Activated T-cell treated with anti-CD3 and anti-CD28 coated beads, Interleukin-2, amount 50 U/mL, for 24 hours (primary cell): ENCODE measurements around the gene PET100.
A peak's percentile ranks its signal among the peaks of the same experiment; 100 is the strongest.

Source experiments
- DNase-seq: peaks from one replicate; pipeline ENCODE4 v3.0.0-alpha.2; 2020
- H3K27ac Mint-ChIP-seq: 2 replicates; pipeline ENCODE4 v1.8.0; 2020; ENCODE audit warnings: mild to moderate bottlenecking, mixed read lengths
- H3K27me3 Mint-ChIP-seq: 2 replicates; pipeline ENCODE4 v1.8.0; 2020; ENCODE audit warnings: mixed read lengths
- H3K36me3 Mint-ChIP-seq: 2 replicates; pipeline ENCODE4 v1.8.0; 2020; ENCODE audit warnings: low read depth, mixed read lengths
- H3K4me1 Mint-ChIP-seq: 2 replicates; pipeline ENCODE4 v1.8.0; 2020; ENCODE audit warnings: low read depth, mixed read lengths
- H3K4me3 Mint-ChIP-seq: 2 replicates; pipeline ENCODE4 v1.8.0; 2020; ENCODE audit warnings: mild to moderate bottlenecking, moderate library complexity, mixed read lengths
- H3K9me3 Mint-ChIP-seq: 2 replicates; pipeline ENCODE4 v1.8.0; 2020; ENCODE audit warnings: mixed read lengths

PET100 gene

DNA sequence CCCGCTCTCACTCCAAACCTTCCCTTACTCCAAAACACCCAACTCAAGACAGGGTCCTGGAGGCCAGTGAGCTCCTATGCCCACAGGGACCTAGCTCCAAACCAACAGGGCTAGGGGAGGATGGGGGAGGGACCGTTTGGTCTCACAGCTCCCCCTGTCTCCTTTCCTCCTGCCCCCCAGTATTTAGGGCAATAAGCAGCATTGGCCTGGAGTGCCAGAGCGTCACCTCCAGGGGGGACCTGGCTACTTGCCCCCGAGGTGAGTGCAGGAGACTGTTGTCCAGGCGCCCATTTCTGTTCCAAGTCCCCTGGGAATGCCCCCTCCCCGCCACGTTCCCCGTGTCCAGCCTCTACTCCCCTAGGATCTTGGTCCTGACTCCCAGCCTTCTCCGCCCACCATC is 40.0 kb downstream of the PET100 start:
- H3K27ac Mint-ChIP-seq = no peak overlapping the region
- H3K36me3 Mint-ChIP-seq = no peaks in the 10 kb centered on the region
- peaks cover 21% of the 10 kb centered on the region for H3K4me1 Mint-ChIP-seq
- peaks cover 62% of the 10 kb centered on the region for H3K27me3 Mint-ChIP-seq
- DNase-seq = no peak
- no peak overlapping the region for H3K4me3 Mint-ChIP-seq
- H3K9me3 Mint-ChIP-seq = no peaks in the 10 kb centered on the region

DNA sequence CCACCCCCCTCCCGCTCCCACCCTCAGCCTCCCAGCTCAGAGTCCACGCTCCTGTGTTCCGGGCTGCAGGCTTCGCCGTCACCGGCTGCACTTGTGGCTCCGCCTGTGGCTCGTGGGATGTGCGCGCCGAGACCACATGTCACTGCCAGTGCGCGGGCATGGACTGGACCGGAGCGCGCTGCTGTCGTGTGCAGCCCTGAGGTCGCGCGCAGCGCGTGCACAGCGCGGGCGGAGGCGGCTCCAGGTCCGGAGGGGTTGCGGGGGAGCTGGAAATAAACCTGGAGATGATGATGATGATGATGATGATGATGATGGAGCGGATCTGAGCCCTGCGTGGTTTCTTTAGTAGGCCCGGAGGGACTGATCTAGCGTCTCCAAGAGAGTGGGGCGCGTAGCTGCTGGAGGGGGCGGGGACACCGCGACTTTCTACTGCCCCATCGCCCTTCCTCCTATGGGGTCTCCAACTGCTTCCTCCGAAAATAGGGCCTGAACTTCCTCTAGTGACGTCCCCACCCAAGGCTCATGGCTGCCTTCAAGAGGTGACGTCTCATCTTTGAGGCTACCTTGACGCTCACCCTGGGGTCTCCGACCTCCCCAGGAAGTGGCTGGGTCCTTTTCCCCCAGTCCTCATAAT is 40.7 kb downstream of the PET100 start:
- peak; percentile 52 for DNase-seq
- no peaks in the 10 kb centered on the region for H3K36me3 Mint-ChIP-seq
- H3K4me1 Mint-ChIP-seq = peaks cover 21% of the 10 kb centered on the region
- peaks cover 62% of the 10 kb centered on the region for H3K27me3 Mint-ChIP-seq
- peak overlapping the region; percentile 54 for H3K4me3 Mint-ChIP-seq
- no peak overlapping the region for H3K27ac Mint-ChIP-seq
- no peaks in the 10 kb centered on the region for H3K9me3 Mint-ChIP-seq

DNA sequence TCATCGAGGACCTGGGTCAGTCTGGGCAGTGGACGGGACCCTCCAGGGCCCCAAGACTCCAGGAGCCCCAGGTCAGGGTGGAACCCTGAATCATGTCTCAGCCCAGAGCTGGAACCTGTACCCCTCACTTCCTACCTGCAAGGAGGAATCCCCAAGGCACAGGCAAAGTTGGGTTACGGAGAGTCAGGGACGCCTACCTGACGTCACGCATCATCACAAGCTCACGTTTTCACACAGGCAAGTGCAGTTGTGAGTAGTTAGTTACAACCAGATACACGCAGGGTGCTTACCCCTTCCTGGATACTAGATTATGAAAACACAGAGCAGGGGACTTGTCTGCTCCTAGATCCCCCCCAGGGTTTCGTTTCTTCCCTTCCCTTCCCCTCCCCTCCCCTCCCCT is 41.2 kb downstream of the PET100 start:
- Mint-ChIP-seq H3K4me3 (peak overlapping the region; percentile 54), H3K4me1 (peaks cover 23% of the 10 kb centered on the region), H3K36me3 (no peaks in the 10 kb centered on the region), H3K9me3 (no peaks in the 10 kb centered on the region), H3K27me3 (peaks cover 64% of the 10 kb centered on the region), H3K27ac (no peak overlapping the region)
- DNase-seq = no peak

DNA sequence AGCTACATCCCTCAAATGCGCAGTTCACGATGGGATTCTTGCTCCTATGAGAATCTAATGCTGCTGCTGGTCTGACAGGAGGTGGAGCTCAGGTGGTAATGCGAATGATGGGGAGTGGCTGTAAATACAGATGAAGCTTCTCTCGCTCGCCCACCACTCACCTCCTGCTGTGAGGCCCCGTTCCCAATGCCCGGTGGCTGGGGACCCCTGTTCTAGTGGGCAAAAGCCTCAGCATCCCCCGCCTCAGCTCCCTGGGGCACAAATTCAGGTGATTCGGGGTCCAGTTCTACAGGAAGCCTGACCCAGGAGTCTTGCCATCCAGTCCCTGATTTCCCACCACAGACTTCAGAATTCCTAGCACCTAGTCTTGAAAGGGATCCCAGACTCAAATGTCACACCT is 42.9 kb downstream of the PET100 start:
- Mint-ChIP-seq H3K4me3 (no peak overlapping the region), H3K36me3 (no peaks in the 10 kb centered on the region), H3K27ac (no peak overlapping the region), H3K27me3 (peaks cover 75% of the 10 kb centered on the region), H3K9me3 (no peaks in the 10 kb centered on the region), H3K4me1 (peaks cover 38% of the 10 kb centered on the region)
- DNase-seq = no peak

DNA sequence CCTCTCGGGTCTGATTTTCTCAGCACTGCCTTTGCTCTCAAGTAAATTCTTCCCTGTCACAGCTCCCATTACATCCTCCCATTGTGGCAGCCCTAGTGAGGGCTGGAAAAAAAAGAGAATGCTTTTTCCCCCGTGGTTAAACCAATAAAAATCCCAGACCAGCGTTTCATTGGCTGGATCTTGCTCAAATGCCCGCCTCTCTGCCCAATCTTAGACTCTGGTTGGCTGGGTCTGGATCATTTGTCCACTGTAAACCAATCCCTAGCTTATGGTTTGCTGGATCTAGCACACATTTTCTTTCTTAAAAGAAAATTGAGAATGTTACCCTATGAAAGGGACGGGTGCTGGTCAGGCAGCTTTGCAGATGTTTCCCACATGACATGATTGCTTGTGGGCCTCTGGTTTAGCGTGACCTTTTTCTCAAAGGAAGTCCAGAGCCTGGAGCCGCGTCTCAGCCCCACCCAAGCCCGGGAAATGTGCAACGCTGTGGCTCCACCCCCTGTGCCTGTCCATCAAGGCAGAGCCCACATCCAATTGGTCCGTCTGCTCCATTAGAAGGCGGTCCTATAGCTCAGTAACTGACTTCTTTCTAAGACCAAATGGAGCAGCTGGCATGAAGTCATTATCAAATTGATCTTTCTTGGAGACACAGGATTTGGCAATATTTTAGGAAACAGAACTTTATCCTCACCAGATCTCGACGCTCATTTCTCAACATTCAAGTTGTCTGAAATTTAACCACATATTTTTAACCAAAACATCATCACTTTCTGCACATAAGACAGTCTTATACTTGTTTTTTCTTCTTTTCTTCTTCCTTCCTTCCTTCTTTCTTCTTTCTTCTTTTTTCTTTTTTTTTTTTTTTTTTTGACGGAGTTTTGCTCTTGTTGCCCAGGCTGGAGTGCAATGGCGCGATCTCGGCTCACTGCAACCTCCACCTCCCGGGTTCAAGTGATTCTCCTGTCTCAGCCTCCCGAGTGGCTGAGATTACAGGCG is 44.7 kb downstream of the PET100 start:
- Mint-ChIP-seq H3K4me3 (no peak overlapping the region), H3K9me3 (no peaks in the 10 kb centered on the region), H3K27me3 (peaks cover 76% of the 10 kb centered on the region), H3K4me1 (peaks cover 50% of the 10 kb centered on the region), H3K36me3 (no peaks in the 10 kb centered on the region), H3K27ac (no peak overlapping the region)
- DNase-seq = peak; percentile 60

DNA sequence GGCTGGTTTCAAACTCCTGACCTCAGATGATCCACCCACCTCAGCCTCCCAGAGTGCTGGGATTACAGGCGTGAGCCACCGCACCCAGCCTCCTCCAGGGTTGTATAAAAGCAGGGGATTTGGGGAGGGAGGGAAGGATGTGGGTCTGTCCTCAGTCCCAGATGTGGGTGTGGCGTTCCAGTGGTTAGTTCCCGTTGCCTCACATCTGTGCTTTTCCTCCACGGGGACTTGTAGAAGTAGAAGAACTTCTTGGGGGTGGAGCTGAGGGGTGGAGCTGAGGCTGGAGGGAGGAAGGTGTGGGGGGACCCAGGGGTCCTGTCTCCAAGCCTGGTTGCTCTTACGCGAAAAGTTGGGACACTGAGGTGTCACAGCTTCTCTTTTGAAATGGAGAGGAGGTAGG is 46.8 kb downstream of the PET100 start:
- Mint-ChIP-seq H3K4me1 (peaks cover 51% of the 10 kb centered on the region), H3K27ac (no peak overlapping the region), H3K9me3 (no peaks in the 10 kb centered on the region), H3K4me3 (no peak overlapping the region), H3K36me3 (peaks cover 3% of the 10 kb centered on the region), H3K27me3 (peaks cover 60% of the 10 kb centered on the region)
- DNase-seq = no peak

DNA sequence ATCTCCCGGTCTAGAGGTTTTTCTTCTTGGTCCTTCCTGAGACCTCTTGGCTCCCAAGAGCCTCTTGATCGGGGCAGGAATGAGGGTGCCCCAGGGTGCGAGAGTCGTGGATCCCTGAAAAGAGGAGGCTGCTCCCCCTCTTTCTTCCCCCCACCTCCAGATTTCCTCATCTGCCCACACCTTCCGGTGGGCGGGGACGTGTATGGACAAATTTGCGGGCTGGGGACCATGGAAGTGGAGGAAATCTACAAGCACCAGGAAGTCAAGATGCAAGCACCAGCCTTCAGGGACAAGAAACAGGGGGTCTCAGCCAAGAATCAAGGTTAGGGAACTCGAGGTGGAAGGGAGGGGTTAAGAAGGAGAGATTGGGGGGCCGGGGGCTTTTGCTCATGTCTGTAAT is 47.3 kb downstream of the PET100 start, which contains the start of gene MCEMP1:
Gene MCEMP1, plus strand, starts transcription at position 237 of the 400 bp plus-strand sequence. Its CDS starts 31 bp downstream, at position 268.
- Mint-ChIP-seq H3K4me1 (peaks cover 55% of the 10 kb centered on the region), H3K4me3 (no peak within 1 kb of the TSS), H3K36me3 (peaks cover 7% of the 10 kb centered on the region), H3K27ac (no peak within 1 kb of the TSS), H3K9me3 (no peaks in the 10 kb centered on the region), H3K27me3 (peaks cover 55% of the 10 kb centered on the region)
- DNase-seq = no peak

DNA sequence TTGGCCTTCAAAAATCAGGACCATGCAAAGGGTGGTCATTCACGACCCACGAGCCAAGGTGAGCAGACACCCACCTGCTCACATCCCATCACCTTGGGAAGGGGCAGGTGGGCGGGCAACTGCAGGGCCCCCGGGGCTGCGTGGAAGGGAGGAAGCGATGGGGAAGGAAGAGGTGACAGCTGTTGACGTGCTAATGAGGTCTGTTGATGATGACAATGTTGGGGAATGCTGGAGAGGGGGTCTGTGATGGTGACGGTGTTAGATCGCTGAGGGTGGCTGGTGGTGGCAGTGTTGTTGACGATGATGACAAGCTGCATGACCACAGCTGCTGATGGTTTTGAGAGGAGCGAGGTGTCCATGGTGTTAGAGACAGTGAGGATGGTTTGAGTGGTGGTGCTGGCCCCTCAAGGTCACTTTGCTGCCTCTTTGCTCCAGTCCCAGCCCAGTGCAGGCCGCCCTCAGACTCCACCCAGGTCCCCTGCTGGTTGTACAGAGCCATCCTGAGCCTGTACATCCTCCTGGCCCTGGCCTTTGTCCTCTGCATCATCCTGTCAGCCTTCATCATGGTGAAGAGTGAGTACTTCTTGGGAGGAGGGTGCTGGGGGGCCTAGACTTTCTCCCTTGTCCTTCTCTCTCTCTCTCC is 48.2 kb downstream of the PET100 start:
- H3K27ac Mint-ChIP-seq = no peak overlapping the region
- H3K36me3 Mint-ChIP-seq = peaks cover 13% of the 10 kb centered on the region
- H3K27me3 Mint-ChIP-seq = peaks cover 49% of the 10 kb centered on the region
- no peak overlapping the region for H3K4me3 Mint-ChIP-seq
- H3K9me3 Mint-ChIP-seq = no peaks in the 10 kb centered on the region
- no peak for DNase-seq
- H3K4me1 Mint-ChIP-seq = peaks cover 64% of the 10 kb centered on the region

DNA sequence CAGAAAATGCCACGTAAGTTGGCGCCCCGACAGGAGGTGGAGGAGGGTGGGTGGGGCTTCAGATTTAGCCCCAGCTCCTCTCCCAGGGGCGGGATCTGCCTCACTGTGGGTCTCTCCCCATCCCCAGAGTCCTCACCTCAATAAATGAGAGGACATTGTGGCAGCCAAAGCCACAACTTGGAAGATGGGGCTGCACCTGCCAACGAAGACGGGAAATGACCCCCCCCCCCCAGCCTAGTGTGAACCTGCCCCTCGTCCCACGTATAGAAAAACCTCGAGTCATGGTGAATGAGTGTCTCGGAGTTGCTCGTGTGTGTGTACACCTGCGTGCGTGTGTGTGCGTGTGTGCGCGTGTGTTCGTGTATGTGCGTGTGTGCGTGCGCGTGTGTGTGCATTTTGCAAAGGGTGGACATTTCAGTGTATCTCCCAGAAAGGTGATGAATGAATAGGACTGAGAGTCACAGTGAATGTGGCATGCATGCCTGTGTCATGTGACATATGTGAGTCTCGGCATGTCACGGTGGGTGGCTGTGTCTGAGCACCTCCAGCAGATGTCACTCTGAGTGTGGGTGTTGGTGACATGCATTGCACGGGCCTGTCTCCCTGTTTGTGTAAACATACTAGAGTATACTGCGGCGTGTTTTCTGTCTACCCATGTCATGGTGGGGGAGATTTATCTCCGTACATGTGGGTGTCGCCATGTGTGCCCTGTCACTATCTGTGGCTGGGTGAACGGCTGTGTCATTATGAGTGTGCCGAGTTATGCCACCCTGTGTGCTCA is 49.6 kb downstream of the PET100 start:
- peak overlapping the region; percentile 89 for H3K4me3 Mint-ChIP-seq
- peaks cover 64% of the 10 kb centered on the region for H3K4me1 Mint-ChIP-seq

DNA sequence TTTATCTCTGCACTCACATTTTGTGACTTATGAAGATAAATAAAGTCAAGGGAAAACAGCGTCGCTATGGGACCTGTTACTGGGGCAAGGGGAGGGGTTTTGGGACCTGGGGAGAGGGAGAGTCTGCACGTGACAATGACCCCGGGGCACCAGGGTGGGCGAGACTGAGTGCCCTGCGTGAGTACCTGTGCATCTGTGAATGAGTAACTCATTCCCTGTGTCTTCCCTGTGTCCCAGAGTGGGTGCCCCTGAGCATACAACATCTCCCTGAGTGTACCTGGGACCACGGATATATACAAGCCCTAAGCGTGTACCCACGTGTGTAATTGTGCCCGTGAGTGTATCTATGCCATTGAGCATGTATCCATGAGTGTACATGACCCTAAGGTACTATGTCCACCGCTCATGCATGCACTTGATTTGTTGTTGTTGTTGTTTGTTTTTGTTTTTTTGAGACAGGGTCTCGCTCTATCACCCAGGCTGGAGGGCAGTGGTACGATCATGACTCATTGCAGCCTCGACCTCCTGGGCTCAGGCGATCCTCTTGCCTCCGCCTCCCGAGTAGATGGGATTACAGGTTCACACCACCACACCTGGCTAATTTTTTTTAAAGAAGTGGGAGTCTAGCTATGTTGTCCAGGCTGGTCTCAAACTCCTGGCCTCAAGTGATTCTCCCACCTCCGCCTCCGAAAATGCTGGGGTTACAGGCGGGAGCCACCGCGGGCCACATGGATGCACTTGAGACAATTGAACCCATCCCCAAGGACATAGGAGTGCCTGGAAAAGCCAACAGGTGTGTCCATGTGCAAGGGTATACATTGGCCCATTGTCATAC is 50.4 kb downstream of the PET100 start:
- Mint-ChIP-seq H3K27ac (peak overlapping the region; percentile 96), H3K36me3 (peaks cover 25% of the 10 kb centered on the region), H3K4me3 (peak overlapping the region; percentile 89), H3K9me3 (no peaks in the 10 kb centered on the region), H3K4me1 (peaks cover 59% of the 10 kb centered on the region), H3K27me3 (peaks cover 31% of the 10 kb centered on the region)
- DNase-seq = no peak

More for the DNA sequence above, 49.6 kb downstream of the PET100 start:
- Mint-ChIP-seq H3K27me3 (peaks cover 37% of the 10 kb centered on the region), H3K36me3 (peaks cover 25% of the 10 kb centered on the region), H3K9me3 (no peaks in the 10 kb centered on the region), H3K27ac (peak overlapping the region; percentile 96)
- peak; percentile 71 for DNase-seq

DNA sequence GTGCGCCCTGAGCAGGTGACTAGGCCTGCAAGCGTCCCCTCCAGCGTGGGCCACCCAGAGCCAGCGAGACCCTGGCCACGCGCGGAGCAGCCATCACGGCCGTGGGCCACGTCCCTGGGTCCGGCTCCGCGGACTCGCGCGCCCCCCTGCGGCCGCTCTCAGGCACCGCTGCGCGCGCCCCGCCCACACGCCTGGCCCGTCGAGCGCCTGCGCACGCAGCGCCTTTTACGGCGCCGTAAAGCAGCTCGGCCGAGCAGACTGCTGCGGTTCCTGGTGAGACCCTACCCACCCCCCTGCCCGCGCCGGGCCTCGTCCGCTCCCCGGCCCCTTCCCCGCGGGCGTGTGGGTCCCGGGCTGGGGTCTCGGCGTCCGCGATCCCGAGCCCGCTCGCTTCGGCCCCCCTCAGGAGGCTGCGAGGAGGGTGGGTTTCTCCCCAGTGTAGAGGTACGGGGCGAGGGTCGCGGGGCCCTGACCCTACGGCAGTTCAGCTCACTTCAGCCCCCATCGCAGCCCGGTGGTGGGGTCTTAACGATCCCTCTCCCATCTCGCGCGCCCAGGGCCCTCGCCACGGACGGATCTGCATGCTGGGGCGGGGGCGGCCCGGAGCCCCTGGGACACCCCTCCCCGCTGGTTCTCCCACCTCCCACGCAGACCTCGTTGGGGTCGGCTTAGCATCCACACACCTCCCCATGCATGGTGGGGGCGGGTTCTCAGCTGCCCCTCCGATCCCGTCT is 51.2 kb downstream of the PET100 start, which contains the start of gene TRAPPC5:
Gene TRAPPC5, plus strand, starts transcription at position 228 of the 734 bp plus-strand sequence. CDS start 1,421 bp downstream, outside the sequence.
- H3K4me1 Mint-ChIP-seq = peaks cover 58% of the 10 kb centered on the region
- DNase-seq = peak; percentile 94

More for the DNA sequence above, 51.2 kb downstream of the PET100 start, which contains the start of gene TRAPPC5:
- Mint-ChIP-seq H3K9me3 (no peaks in the 10 kb centered on the region), H3K4me3 (peak within 1 kb of the TSS; percentile 89), H3K27me3 (peaks cover 29% of the 10 kb centered on the region), H3K36me3 (peaks cover 28% of the 10 kb centered on the region), H3K27ac (peak within 1 kb of the TSS; percentile 96)
